ENCODE results near the gene LRP1B. TPM values are rescaled to one million over a fixed set of nuclear protein-coding genes. Genes with fewer than 3 reads are reported as not detected.

The LRP1B gene
- polyA plus RNA-seq, 1 of the 3 experiments (the other 2 are of a cell fraction), result 0.28 TPM

DNA sequence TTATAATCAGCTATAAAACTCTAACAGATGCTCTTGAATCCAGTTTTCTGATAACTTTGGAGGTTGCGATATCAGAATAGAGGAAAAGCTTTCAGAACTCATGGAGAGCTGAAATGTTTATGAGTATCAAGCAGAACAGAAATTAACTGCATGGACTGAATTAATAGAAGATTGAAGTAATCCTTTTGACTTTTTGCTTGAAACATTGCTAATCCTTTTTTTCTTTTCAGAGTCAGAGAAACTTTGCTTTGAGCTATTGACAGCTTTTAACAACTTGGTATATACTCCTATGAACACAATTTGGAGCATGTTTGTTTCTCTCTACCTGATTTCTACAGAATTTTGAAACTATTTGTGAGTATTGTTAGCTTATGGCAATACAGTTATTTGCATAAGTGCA, 1254.8 kb downstream of the LRP1B start:
- 94% methylated on average over 1 of the region's 1 CpG for WGBS (ENCODE audit: low lambda C conversion rate)
- H3K79me2 ChIP-seq (ENCODE audit: insufficient read depth), result no peaks in the 10 kb centered on the region
- H4K20me1 ChIP-seq (ENCODE audit: insufficient read depth), result no peaks in the 10 kb centered on the region
- H2AFZ ChIP-seq (ENCODE audit: low read depth), result no peak overlapping the region
- H3K9ac ChIP-seq, result no peak overlapping the region
- no peaks in the 10 kb centered on the region for H3K4me1 ChIP-seq (ENCODE audit: control insufficient read depth in 1 of 2, insufficient read depth in 2 of 2, low read depth in 1 of 2, low read length in 1 of 2)
- TF ChIP-seq JUND (IDR thresholded peaks at IDR 0.05), result no peak
- TF ChIP-seq, protein P1, sequence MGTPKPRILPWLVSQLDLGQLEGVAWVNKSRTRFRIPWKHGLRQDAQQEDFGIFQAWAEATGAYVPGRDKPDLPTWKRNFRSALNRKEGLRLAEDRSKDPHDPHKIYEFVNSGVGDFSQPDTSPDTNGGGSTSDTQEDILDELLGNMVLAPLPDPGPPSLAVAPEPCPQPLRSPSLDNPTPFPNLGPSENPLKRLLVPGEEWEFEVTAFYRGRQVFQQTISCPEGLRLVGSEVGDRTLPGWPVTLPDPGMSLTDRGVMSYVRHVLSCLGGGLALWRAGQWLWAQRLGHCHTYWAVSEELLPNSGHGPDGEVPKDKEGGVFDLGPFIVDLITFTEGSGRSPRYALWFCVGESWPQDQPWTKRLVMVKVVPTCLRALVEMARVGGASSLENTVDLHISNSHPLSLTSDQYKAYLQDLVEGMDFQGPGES (IDR thresholded peaks at IDR 0.05; ENCODE audit: low read depth, low read length), result no peak
- no peak for TF ChIP-seq SMC3 (IDR thresholded peaks at IDR 0.05; ENCODE audit: low read depth, low read length)
- TF ChIP-seq TEAD4 (IDR thresholded peaks at IDR 0.05; ENCODE audit: borderline replicate concordance, insufficient read depth), result no peak
- no peak for TF ChIP-seq MXI1 (IDR thresholded peaks at IDR 0.05; ENCODE audit: low read depth, low read length)
- H3F3A ChIP-seq (replicated peaks; ENCODE audit: insufficient read depth), result no peaks in the 10 kb centered on the region
- H3K9me3 ChIP-seq, result peaks cover 10% of the 10 kb centered on the region
- DNase-seq, result no peak
- no peak overlapping the region for H3K4me3 ChIP-seq (ENCODE audit: low read depth in 2 of 2, low read length in 1 of 2)
- no peak overlapping the region for H3K4me2 ChIP-seq
- ChIA-PET CTCF (interaction anchor here (0.7 kb wide), 1 partner anchor 922 kb away, joined by 3 read pairs; no protein-coding TSS in a partner anchor), POLR2A (no interaction called here)
- H3K9me2 ChIP-seq, result no peaks in the 10 kb centered on the region; the same call in 1 of the 2 replicates
- H3K27me3 ChIP-seq (ENCODE audit: insufficient read depth), result no peaks in the 10 kb centered on the region
- H3K27ac ChIP-seq (ENCODE audit: low read depth in 2 of 2, low read length in 1 of 2), result no peak overlapping the region
- H3K36me3 ChIP-seq (replicated peaks in 1 of 2; ENCODE audit: control insufficient read depth in 1 of 2, insufficient read depth in 2 of 2, low read length in 1 of 2), result peaks cover 0 to 5% of the 10 kb centered on the region in 2 experiments

DNA sequence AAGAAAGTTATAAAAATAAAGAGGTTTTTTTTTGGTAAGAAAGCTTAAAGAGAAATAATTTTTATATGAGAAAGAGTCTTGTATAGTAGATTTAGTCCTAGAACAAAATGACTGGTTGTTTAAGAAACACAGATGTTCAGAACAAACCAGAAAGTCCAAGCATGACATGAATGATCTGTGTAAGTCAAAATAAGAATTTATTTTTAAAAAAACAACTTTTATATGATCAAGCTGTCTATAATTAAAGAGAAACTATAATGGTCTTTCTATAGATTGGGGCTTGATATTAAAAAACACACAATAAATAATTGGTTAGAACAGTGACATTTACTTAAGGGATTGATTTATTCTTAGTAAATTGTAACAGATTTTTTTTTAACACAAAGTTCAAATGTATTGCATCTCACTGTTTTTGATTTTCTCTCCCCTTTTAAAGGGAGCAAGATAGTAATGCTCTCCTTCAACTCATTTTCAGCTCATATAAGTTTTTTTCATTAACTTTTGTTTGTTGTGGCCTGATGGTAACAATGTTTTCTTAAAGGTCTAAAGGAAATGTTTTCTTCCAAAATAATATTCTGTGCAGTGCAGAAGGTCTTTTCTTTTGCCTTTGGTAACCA, 1256.8 kb downstream of the LRP1B start:
- Histone ChIP-seq H3K27ac (ENCODE audit: low read depth in 2 of 2, low read length in 1 of 2) (no peak overlapping the region), H3K9me3 (peaks cover 14% of the 10 kb centered on the region), H4K20me1 (ENCODE audit: insufficient read depth) (no peaks in the 10 kb centered on the region), H3K4me2 (no peak overlapping the region), H2AFZ (ENCODE audit: low read depth) (no peak overlapping the region), H3K79me2 (ENCODE audit: insufficient read depth) (no peaks in the 10 kb centered on the region), H3K9ac (no peak overlapping the region), H3K27me3 (ENCODE audit: insufficient read depth) (no peaks in the 10 kb centered on the region), H3K9me2 (no peaks in the 10 kb centered on the region; the same call in 1 of the 2 replicates), H3K4me1 (ENCODE audit: control insufficient read depth in 1 of 2, insufficient read depth in 2 of 2, low read depth in 1 of 2, low read length in 1 of 2) (no peaks in the 10 kb centered on the region), H3K36me3 (replicated peaks in 1 of 2; ENCODE audit: control insufficient read depth in 1 of 2, insufficient read depth in 2 of 2, low read length in 1 of 2) (peaks cover 0 to 5% of the 10 kb centered on the region in 2 experiments), H3K4me3 (ENCODE audit: low read depth in 2 of 2, low read length in 1 of 2) (no peak overlapping the region), H3F3A (replicated peaks; ENCODE audit: insufficient read depth) (no peaks in the 10 kb centered on the region)
- CTCF ChIA-PET, result interaction anchor here (1.6 kb wide), 1 partner anchor 11 kb away, joined by 5 read pairs; no protein-coding TSS in a partner anchor
- TF ChIP-seq FOSL2 (IDR thresholded peaks at IDR 0.05; ENCODE audit: borderline replicate concordance, low read depth) (no peak), RFX5 (IDR thresholded peaks at IDR 0.05; ENCODE audit: low read length) (no peak), RXRA (IDR thresholded peaks at IDR 0.05; ENCODE audit: borderline replicate concordance, low read depth) (no peak), RCOR1 (IDR thresholded peaks at IDR 0.05; ENCODE audit: low read length) (no peak), RAD21 (IDR thresholded peaks at IDR 0.05; ENCODE audit: low read length) (no peak), GABPA (IDR thresholded peaks at IDR 0.05; ENCODE audit: low read depth) (no peak)
- TF ChIP-seq, protein P2, sequence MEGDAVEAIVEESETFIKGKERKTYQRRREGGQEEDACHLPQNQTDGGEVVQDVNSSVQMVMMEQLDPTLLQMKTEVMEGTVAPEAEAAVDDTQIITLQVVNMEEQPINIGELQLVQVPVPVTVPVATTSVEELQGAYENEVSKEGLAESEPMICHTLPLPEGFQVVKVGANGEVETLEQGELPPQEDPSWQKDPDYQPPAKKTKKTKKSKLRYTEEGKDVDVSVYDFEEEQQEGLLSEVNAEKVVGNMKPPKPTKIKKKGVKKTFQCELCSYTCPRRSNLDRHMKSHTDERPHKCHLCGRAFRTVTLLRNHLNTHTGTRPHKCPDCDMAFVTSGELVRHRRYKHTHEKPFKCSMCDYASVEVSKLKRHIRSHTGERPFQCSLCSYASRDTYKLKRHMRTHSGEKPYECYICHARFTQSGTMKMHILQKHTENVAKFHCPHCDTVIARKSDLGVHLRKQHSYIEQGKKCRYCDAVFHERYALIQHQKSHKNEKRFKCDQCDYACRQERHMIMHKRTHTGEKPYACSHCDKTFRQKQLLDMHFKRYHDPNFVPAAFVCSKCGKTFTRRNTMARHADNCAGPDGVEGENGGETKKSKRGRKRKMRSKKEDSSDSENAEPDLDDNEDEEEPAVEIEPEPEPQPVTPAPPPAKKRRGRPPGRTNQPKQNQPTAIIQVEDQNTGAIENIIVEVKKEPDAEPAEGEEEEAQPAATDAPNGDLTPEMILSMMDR (IDR thresholded peaks at IDR 0.05), result no peak
- POLR2A ChIA-PET, result no interaction called here
- no peak for DNase-seq
